Endothelial cell of umbilical vein (primary cell): ENCODE measurements around the gene HOXB7. TPM values are rescaled to one million over a fixed set of nuclear protein-coding genes. Genes with fewer than 3 reads are reported as not detected.

Experiments
- BruUV-seq: library from RNA; stranded (reverse); fragments of 400-500 nt; replicated peaks from 2 replicates; lab custom pipeline; 2021; lab: Mats Ljungman, UMichigan
- CTCF ChIA-PET: fragments of 300-600, 350-600 bp; sonication (Branson Sonifier 250); formaldehyde crosslinking; loops from one replicate; lab custom pipeline; 2021; ENCODE audit warnings: antibody characterized with exemption, inconsistent platforms; lab: Charles Lee
- POLR2A ChIA-PET: fragments of 300-600, 350-600 bp; sonication (Branson Sonifier 250); formaldehyde crosslinking; loops from one replicate; lab custom pipeline; 2021; ENCODE audit warnings: antibody characterized with exemption, inconsistent platforms; lab: Charles Lee
- DNase-seq: peaks from one replicate; pipeline ENCODE4 v3.0.0-alpha.2; 2011; ENCODE audit warnings: low read depth, low spot score
- FAIRE-seq: peaks from 2 replicates; lab custom pipeline; 2011; peaks lifted over from hg19 to GRCh38; lab: Jason Lieb, UNC
- H2AFZ ChIP-seq: 2 replicates; pipeline ENCODE4 v1.6.0; 2012; ENCODE audit warnings: low read depth, low read length, control low read depth, inconsistent platforms
- H3K27ac ChIP-seq: 2 replicates; pipeline ENCODE4 v1.5.1; 2011; ENCODE audit warnings: low read depth, mild to moderate bottlenecking, control low read depth, low read length, moderate library complexity; ENCODE audit not compliant: insufficient read depth
- H3K27me3 ChIP-seq, 2 experiments: 2 replicates each; pipeline versions ENCODE4 v1.6.0 to v1.6.1; 2011; ENCODE audit warnings: low read length in 2 of 2, mixed read lengths in 1 of 2; ENCODE audit not compliant: control insufficient read depth in 2 of 2, insufficient read depth in 2 of 2
- H3K36me3 ChIP-seq, 2 experiments: 2 replicates in 1 of 2; 3 replicates in 1 of 2; pipeline ENCODE4 v1.5.1; 2011; ENCODE audit warnings: low read length in 2 of 2, mild to moderate bottlenecking in 1 of 2, moderate library complexity in 1 of 2; ENCODE audit not compliant: control insufficient read depth in 2 of 2, insufficient read depth in 2 of 2; ENCODE audit errors: extremely low read depth in 1 of 2
- H3K4me1 ChIP-seq: 3 replicates; pipeline ENCODE4 v1.5.1; 2011; ENCODE audit warnings: mild to moderate bottlenecking, low read length; ENCODE audit not compliant: control insufficient read depth, insufficient read depth; ENCODE audit errors: extremely low read depth
- H3K4me2 ChIP-seq: 2 replicates; pipeline ENCODE4 v1.6.1; 2011; ENCODE audit warnings: low read length, control low read depth, mixed read lengths; ENCODE audit not compliant: insufficient read depth
- H3K4me3 ChIP-seq, 3 experiments: fragments of 200-600 bp in 1 of 3; sonication (generic), shearing (Covaris generic) in 1 of 3; replicated peaks in 1 of 3; 2 replicates each; pipeline ENCODE4 v1.5.1; 2011 to 2016; ENCODE audit warnings: control low read depth in 3 of 3, low read length in 3 of 3, mild to moderate bottlenecking in 2 of 3, inconsistent platforms in 1 of 3, low read depth in 1 of 3, moderate library complexity in 1 of 3; ENCODE audit not compliant: insufficient read depth in 1 of 3
- H3K79me2 ChIP-seq: 2 replicates; pipeline ENCODE4 v1.6.0; 2012; ENCODE audit warnings: low read length, inconsistent platforms; ENCODE audit not compliant: control insufficient read depth, insufficient read depth
- H3K9ac ChIP-seq: replicated peaks from 2 replicates; pipeline ENCODE3; 2011; ENCODE audit warnings: low read length, control low read depth; ENCODE audit not compliant: insufficient read depth; ENCODE audit errors: extremely low read depth
- H3K9me1 ChIP-seq: replicated peaks from 3 replicates; pipeline ENCODE4 v1.6.0; 2011; ENCODE audit warnings: mild to moderate bottlenecking, low read length; ENCODE audit not compliant: control insufficient read depth, insufficient read depth; ENCODE audit errors: extremely low read depth
- H3K9me3 ChIP-seq: replicated peaks from 2 replicates; pipeline ENCODE4 v1.5.1; 2012; ENCODE audit warnings: low read length, inconsistent platforms; ENCODE audit not compliant: control insufficient read depth, insufficient read depth
- H4K20me1 ChIP-seq: replicated peaks from 2 replicates; pipeline ENCODE3; 2011; ENCODE audit warnings: mild to moderate bottlenecking, low read length; ENCODE audit not compliant: control insufficient read depth, insufficient read depth; ENCODE audit errors: extremely low read depth
- EZH2 ChIP-seq: IDR thresholded peaks from 2 replicates; pipeline ENCODE4 v1.6.1; 2012; ENCODE audit warnings: borderline replicate concordance, low read depth, mild to moderate bottlenecking, moderate library complexity, low read length, inconsistent platforms; ENCODE audit not compliant: severe bottlenecking
- FOS ChIP-seq: IDR thresholded peaks from 2 replicates; pipeline ENCODE4 v1.6.1; 2011; ENCODE audit warnings: mild to moderate bottlenecking, low read length, moderate library complexity, borderline replicate concordance; ENCODE audit not compliant: insufficient read depth
- GATA2 ChIP-seq: IDR thresholded peaks from 2 replicates; pipeline ENCODE4 v1.7.0; 2011; ENCODE audit warnings: low read depth, mild to moderate bottlenecking, moderate library complexity, mixed read lengths, low read length; ENCODE audit not compliant: insufficient read length, insufficient read depth
- JUN ChIP-seq: IDR thresholded peaks from 2 replicates; pipeline ENCODE4 v1.6.1; 2011; ENCODE audit warnings: borderline replicate concordance, low read depth; ENCODE audit not compliant: insufficient read length, insufficient read depth
- dilution Hi-C: fragments of 300-500 bp; cut with MboI; formaldehyde crosslinking; loops from one replicate; pipeline ENCODE4 v1.15.0; 2019; ENCODE audit warnings: low sequenced_read_pairs; ENCODE audit not compliant: extremely low pct_ligation_motif_present
- intact Hi-C: fragments of 100-400 bp; cut with micrococcal nuclease; formaldehyde crosslinking; loops from one replicate; pipeline ENCODE4 v1.10.0; 2022
- microRNA counts: library from miRNA; unstranded; fragments of <30 nt; microRNA quantifications from one replicate; lab custom pipeline; 2016
- microRNA-seq: library from miRNA; unstranded; fragments of <30 nt; microRNA quantifications from one replicate; pipeline ENCODE4 v1.2.0, GENCODE V29; 2021; ENCODE audit warnings: borderline number of aligned reads, borderline replicate concordance
- polyA plus RNA-seq, 4 experiments: library from polyadenylated mRNA; depleted of rRNA in 3 of 4; stranded (reverse) in 3 of 4; unstranded in 1 of 4; fragments of >200 nt; gene quantifications; 2 replicates each; pipeline versions ENCODE4 v1.2.1 to v1.2.3, GENCODE V29; 2011 to 2012; ENCODE audit warnings: missing spikeins in 1 of 4
- small RNA-seq: library from RNA; depleted of rRNA; stranded (forward); fragments of <200 nt; gene quantifications from one replicate; pipeline ENCODE3, GENCODE V24; 2012; ENCODE audit warnings: low replicate concordance, low read depth; ENCODE audit not compliant: insufficient read depth, insufficient read length
- total RNA-seq: library from RNA; stranded (reverse); gene quantifications from 2 replicates; pipeline ENCODE4 v1.2.3, GENCODE V29; 2021
- TF ChIP-seq, protein P1 (sequence below), 2 donors: IDR thresholded peaks; 1 replicate in 1 of 2; 2 replicates in 1 of 2; pipeline ENCODE4 v1.5.1; 2011; ENCODE audit warnings: low read length in 2 of 2, mild to moderate bottlenecking in 2 of 2, moderate library complexity in 2 of 2, control low read depth in 1 of 2, inconsistent platforms in 1 of 2, low read depth in 1 of 2; ENCODE audit not compliant: insufficient read depth in 1 of 2; ENCODE audit errors: extremely low read depth in 1 of 2

Gene HOXB7
- total and polyA plus RNA-seq, 2 donors (not counting 3 experiments of a cell fraction or from before 2014, with no cell fraction given) = 23.5 to 24.5 TPM

DNA sequence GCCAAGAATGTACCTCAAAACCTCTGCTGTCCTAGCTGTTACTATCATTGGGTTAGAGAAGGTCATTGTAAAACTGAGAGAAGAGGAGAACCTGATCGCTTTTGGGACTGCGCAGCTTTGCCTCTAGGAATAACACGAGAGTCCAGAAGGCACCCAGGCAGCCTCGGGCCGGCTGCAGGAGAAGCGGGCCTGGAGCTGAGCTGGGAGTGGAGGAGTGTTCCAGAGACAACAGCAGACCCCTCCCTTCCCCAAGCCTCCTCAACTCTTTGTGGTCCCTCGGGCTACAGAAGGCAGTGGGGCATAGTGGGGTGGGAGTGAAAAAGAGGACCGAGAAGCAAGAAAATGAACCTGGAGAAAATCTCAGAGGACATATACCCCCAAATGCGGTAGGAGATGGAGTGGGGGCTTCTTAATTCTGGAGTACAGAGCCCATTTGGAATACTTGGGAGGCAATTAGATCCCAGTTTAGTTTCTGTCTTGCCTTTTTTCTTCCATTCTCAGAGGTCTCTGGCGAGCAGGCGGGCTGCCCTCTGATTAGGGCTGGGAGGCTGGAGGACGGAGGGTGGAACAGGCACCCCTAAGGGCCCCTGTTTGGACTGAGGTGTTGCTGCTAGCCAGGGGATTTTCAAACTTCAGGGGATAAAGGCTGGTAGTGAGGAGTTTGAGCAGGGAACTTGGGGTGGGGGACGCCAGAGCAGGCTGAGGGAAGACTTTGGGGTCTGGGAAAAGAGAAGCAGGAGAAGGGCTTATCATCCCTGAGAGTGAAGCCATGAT is 52.6 kb downstream of the HOXB7 start:
- FAIRE-seq = no peak
- Histone ChIP-seq H3K27me3 (no peaks in the 10 kb centered on the region), H3K4me1 (peaks cover 30% of the 10 kb centered on the region), H3K9me1 (no peaks in the 10 kb centered on the region), H3K79me2 (peaks cover 67% of the 10 kb centered on the region), H3K4me2 (no peak overlapping the region), H3K9ac (no peak overlapping the region), H2AFZ (no peak overlapping the region), H3K9me3 (no peaks in the 10 kb centered on the region), H3K27ac (no peak overlapping the region), H3K4me3 (no peak overlapping the region), H4K20me1 (no peaks in the 10 kb centered on the region), H3K36me3 (peaks cover 0 to 5% of the 10 kb centered on the region in 2 experiments)
- intact Hi-C loops (no loop called here), dilution Hi-C loops (no loop called here)
- no TSS peak for BruUV-seq
- CTCF ChIA-PET = interaction anchor here (0.7 to 3.7 kb wide), 6 partner anchors 9 to 223 kb away, joined by 3 to 23 read pairs (median 11); no protein-coding TSS in a partner anchor
- TF ChIP-seq GATA2 (no peak), EZH2 (no peak), JUN (no peak), FOS (no peak)
- TF ChIP-seq, protein P1, sequence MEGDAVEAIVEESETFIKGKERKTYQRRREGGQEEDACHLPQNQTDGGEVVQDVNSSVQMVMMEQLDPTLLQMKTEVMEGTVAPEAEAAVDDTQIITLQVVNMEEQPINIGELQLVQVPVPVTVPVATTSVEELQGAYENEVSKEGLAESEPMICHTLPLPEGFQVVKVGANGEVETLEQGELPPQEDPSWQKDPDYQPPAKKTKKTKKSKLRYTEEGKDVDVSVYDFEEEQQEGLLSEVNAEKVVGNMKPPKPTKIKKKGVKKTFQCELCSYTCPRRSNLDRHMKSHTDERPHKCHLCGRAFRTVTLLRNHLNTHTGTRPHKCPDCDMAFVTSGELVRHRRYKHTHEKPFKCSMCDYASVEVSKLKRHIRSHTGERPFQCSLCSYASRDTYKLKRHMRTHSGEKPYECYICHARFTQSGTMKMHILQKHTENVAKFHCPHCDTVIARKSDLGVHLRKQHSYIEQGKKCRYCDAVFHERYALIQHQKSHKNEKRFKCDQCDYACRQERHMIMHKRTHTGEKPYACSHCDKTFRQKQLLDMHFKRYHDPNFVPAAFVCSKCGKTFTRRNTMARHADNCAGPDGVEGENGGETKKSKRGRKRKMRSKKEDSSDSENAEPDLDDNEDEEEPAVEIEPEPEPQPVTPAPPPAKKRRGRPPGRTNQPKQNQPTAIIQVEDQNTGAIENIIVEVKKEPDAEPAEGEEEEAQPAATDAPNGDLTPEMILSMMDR (IDR thresholded peaks at IDR 0.05; ENCODE audit: extremely low read depth in 1 of 2, insufficient read depth in 1 of 2, low read depth in 1 of 2, low read length in 2 of 2) = no peak
- DNase-seq = no peak
- POLR2A ChIA-PET = interaction anchor here (2.8 kb wide), 1 partner anchor 11 kb away, joined by 10 read pairs; no protein-coding TSS in a partner anchor

MicroRNA genes within 50 kb of the gene (microRNA counts, 767-probe panel; counts per million panel counts)
- microRNA hsa-miR-10a-5p (lab: Ali Mortazavi, UCI) = 723 counts per million, percentile 96 among the panel's probes with 10 or more counts

Small RNA genes within 50 kb of the gene (microRNA-seq; reads per million reads assigned to microRNA genes)
- not detected for gene MIR196A1

Small RNA genes within 50 kb of the gene (small RNA-seq; reads per million reads assigned to genes)
- gene MIR196A1 = not detected

Other genes with a start within 250 kb of the HOXB7 start
- gene SKAP1, start 180.8 kb downstream of the HOXB7 start, total RNA-seq = 0.51 and 0.75 TPM in 2 replicates
- not detected in 2 replicates for gene SKAP1, start 180.8 kb downstream of the HOXB7 start, polyA plus RNA-seq
- not detected in 2 replicates for gene HOXB1, start 80.0 kb downstream of the HOXB7 start, total RNA-seq
- not detected in 2 replicates for gene HOXB1, start 80.0 kb downstream of the HOXB7 start, polyA plus RNA-seq
- gene HOXB2, start 65.9 kb downstream of the HOXB7 start, total RNA-seq = 21.5 and 23.3 TPM in 2 replicates
- 14.1 and 16.8 TPM in 2 replicates for gene HOXB2, start 65.9 kb downstream of the HOXB7 start, polyA plus RNA-seq
- gene HOXB4, start 32.7 kb downstream of the HOXB7 start, total RNA-seq = 11.2 and 13.1 TPM in 2 replicates
- gene HOXB4, start 32.7 kb downstream of the HOXB7 start, polyA plus RNA-seq = 4.6 and 5.4 TPM in 2 replicates
- 45.0 and 56.6 TPM in 2 replicates for gene HOXB3, start 20.8 kb downstream of the HOXB7 start, total RNA-seq
- 29.6 and 33.0 TPM in 2 replicates for gene HOXB3, start 20.8 kb downstream of the HOXB7 start, polyA plus RNA-seq
- gene HOXB5, start 17.2 kb downstream of the HOXB7 start, total RNA-seq = 7.3 and 8.5 TPM in 2 replicates
- gene HOXB5, start 17.2 kb downstream of the HOXB7 start, polyA plus RNA-seq = 2.0 and 2.6 TPM in 2 replicates
- 24.0 and 27.4 TPM in 2 replicates for gene HOXB6, start 6.0 kb downstream of the HOXB7 start, total RNA-seq
- 8.8 and 10.0 TPM in 2 replicates for gene HOXB6, start 6.0 kb downstream of the HOXB7 start, polyA plus RNA-seq
- gene HOXB8, start 4.3 kb upstream of the HOXB7 start, total RNA-seq = 1.7 and 2.0 TPM in 2 replicates
- 1.6 and 2.4 TPM in 2 replicates for gene HOXB8, start 4.3 kb upstream of the HOXB7 start, polyA plus RNA-seq
- 0.69 and 1.1 TPM in 2 replicates for gene HOXB9, start 15.3 kb upstream of the HOXB7 start, total RNA-seq
- 0.49 and 0.79 TPM in 2 replicates for gene HOXB9, start 15.3 kb upstream of the HOXB7 start, polyA plus RNA-seq
- not detected in 2 replicates for gene PRAC1, start 111.5 kb upstream of the HOXB7 start, total RNA-seq
- gene PRAC1, start 111.5 kb upstream of the HOXB7 start, polyA plus RNA-seq = not detected in 2 replicates
- not detected in 2 replicates for gene PRAC2, start 112.2 kb upstream of the HOXB7 start, total RNA-seq
- not detected in 2 replicates for gene PRAC2, start 112.2 kb upstream of the HOXB7 start, polyA plus RNA-seq
- gene HOXB13, start 117.7 kb upstream of the HOXB7 start, total RNA-seq = not detected in 2 replicates
- gene HOXB13, start 117.7 kb upstream of the HOXB7 start, polyA plus RNA-seq = not detected in 2 replicates
- gene TTLL6, start 206.2 kb upstream of the HOXB7 start, total RNA-seq = not detected in 2 replicates
- not detected in 2 replicates for gene TTLL6, start 206.2 kb upstream of the HOXB7 start, polyA plus RNA-seq
- 52.1 and 64.9 TPM in 2 replicates for gene CALCOCO2, start 220.0 kb upstream of the HOXB7 start, total RNA-seq
- 20.6 and 22.0 TPM in 2 replicates for gene CALCOCO2, start 220.0 kb upstream of the HOXB7 start, polyA plus RNA-seq